Suprapubic skin (tissue), 4 donors: ENCODE results near the gene INHBC.

Source experiments
- CTCF ChIP-seq, 2 donors: fragments of 200-600 bp in 1 of 2; fragments of 450-650 bp in 1 of 2; sonication (generic) in 1 of 2; IDR thresholded peaks; one replicate each; pipeline ENCODE4 v1.5.1; 2016 to 2019; ENCODE audit warnings: antibody characterized with exemption in 2 of 2, mild to moderate bottlenecking in 1 of 2, moderate library complexity in 1 of 2
- EP300 ChIP-seq: sonication (generic); formaldehyde crosslinking; IDR thresholded peaks from one replicate; pipeline ENCODE4 v1.6.1; 2017; ENCODE audit warnings: antibody characterized with exemption
- POLR2AphosphoS5 ChIP-seq, 3 donors: sonication (generic); formaldehyde crosslinking; IDR thresholded peaks; one replicate each; pipeline ENCODE4 v1.6.1; 2017; ENCODE audit warnings: antibody characterized with exemption in 3 of 3

- TF ChIP-seq CTCF (IDR thresholded peaks at IDR 0.05) = no peak
- TF ChIP-seq EP300 = no peak
- no peak for TF ChIP-seq POLR2AphosphoS5 (IDR thresholded peaks at IDR 0.05)
Observed at GRCh38 chr12:57388425-57388824, 46.2 kb upstream of the INHBC start.
